ENCODE results near the gene LMX1A. TPM values are rescaled to one million over a fixed set of nuclear protein-coding genes. Genes with fewer than 3 reads are reported as not detected.

LMX1A gene
- total RNA-seq, 1 experiment from 2014 or later, result not detected

- Histone ChIP-seq H3K36me3 (ENCODE audit: control insufficient read depth, insufficient read depth, low read length) (no peaks in the 10 kb centered on the region), H3K4me1 (ENCODE audit: control insufficient read depth, insufficient read depth, low read length) (no peaks in the 10 kb centered on the region), H3K27me3 (ENCODE audit: control insufficient read depth, insufficient read depth, low read length) (no peaks in the 10 kb centered on the region), H3K4me3 (ENCODE audit: low read depth in 2 of 2, low read length in 2 of 2) (no peak overlapping the region), H3K9me3 (ENCODE audit: control insufficient read depth, insufficient read depth, low read depth, low read length) (no peaks in the 10 kb centered on the region), H3K27ac (ENCODE audit: low read length) (no peak overlapping the region)
- ATAC-seq (no peak), DNase-seq (ENCODE audit: low read depth, low spot score) (no peak)
- ChIA-PET CTCF (no interaction called here), POLR2A (no interaction called here)
- no peak for TF ChIP-seq CTCF (IDR thresholded peaks at IDR 0.05)
- TF ChIP-seq TCF7L2 (IDR thresholded peaks at IDR 0.05; ENCODE audit: low read depth, low read length), result no peak
- no peak for TF ChIP-seq POLR2AphosphoS5 (IDR thresholded peaks at IDR 0.05; ENCODE audit: low read depth, low read length)
- in situ Hi-C loops (cut with HindIII; ENCODE audit: low pct_unique_long_range_greater_than_20kb, low sequenced_read_pairs) (no loop called here), intact Hi-C loops (cut with micrococcal nuclease; ENCODE audit: unreplicated experiment) (no loop called here)
- BruUV-seq (replicated peaks), result no TSS peak
Measured at GRCh38 chr1:165185161-165185889, 171.2 kb downstream of the LMX1A start.

- no peak overlapping the region for H3K4me3 ChIP-seq (ENCODE audit: low read depth in 2 of 2, low read length in 2 of 2)
- in situ Hi-C loops (cut with HindIII; ENCODE audit: low pct_unique_long_range_greater_than_20kb, low sequenced_read_pairs) (no loop called here), intact Hi-C loops (cut with micrococcal nuclease; ENCODE audit: unreplicated experiment) (no loop called here)
- no peak for DNase-seq (ENCODE audit: low read depth, low spot score)
- BruUV-seq (replicated peaks), result no TSS peak
- H3K36me3 ChIP-seq (ENCODE audit: control insufficient read depth, insufficient read depth, low read length), result no peaks in the 10 kb centered on the region
- no peaks in the 10 kb centered on the region for H3K27me3 ChIP-seq (ENCODE audit: control insufficient read depth, insufficient read depth, low read length)
- ChIA-PET CTCF (no interaction called here), POLR2A (no interaction called here)
- H3K9me3 ChIP-seq (ENCODE audit: control insufficient read depth, insufficient read depth, low read depth, low read length), result no peaks in the 10 kb centered on the region
- no peak overlapping the region for H3K27ac ChIP-seq (ENCODE audit: low read length)
- ATAC-seq, result no peak
- H3K4me1 ChIP-seq (ENCODE audit: control insufficient read depth, insufficient read depth, low read length), result no peaks in the 10 kb centered on the region
- TF ChIP-seq REST (IDR thresholded peaks at IDR 0.05; ENCODE audit: insufficient read depth in 1 of 2, low read depth in 2 of 2, low read length in 1 of 2) (no peak), CTCF (IDR thresholded peaks at IDR 0.05) (no peak), POLR2AphosphoS5 (IDR thresholded peaks at IDR 0.05; ENCODE audit: low read depth, low read length) (no peak), SIN3A (IDR thresholded peaks at IDR 0.05; ENCODE audit: borderline replicate concordance, insufficient read depth, low read depth, low read length) (no peak), TCF7L2 (IDR thresholded peaks at IDR 0.05; ENCODE audit: low read depth, low read length) (no peak)
Measured at GRCh38 chr1:165182975-165183374, 173.5 kb downstream of the LMX1A start.

Data from Panc1 (cell line).